K562 (cell line): ENCODE results near the gene GPRIN2. TPM values are rescaled to one million over a fixed set of nuclear protein-coding genes. Genes with fewer than 3 reads are reported as not detected.

Experiments used
- ATAC-seq: fragments of 200-7000 bp; cut with Tn5 transposase; 3 replicates; pipeline ENCODE4 v1.9.1; 2020; ENCODE audit warnings: moderate library complexity
- BruUV-seq: library from RNA; stranded (reverse); fragments of 400-500 nt; replicated peaks from 2 replicates; lab custom pipeline; 2021; lab: Mats Ljungman, UMichigan
- CTCF ChIA-PET: fragments of 300-600 bp; formaldehyde crosslinking; extraction: SDS; loops from one replicate; lab custom pipeline; 2021; ENCODE audit warnings: low intra/inter-chr PET ratio; lab: Yijun Ruan, JAX
- POLR2A ChIA-PET: fragments of 300-600, 350-650 bp; sonication (Branson Sonifier 250); formaldehyde crosslinking; extraction: SDS; loops from one replicate; lab custom pipeline; 2021; ENCODE audit warnings: antibody characterized with exemption, inconsistent platforms; lab: Yijun Ruan, JAX
- DNase-seq, 4 experiments: peaks; one replicate each; pipeline versions ENCODE4 v3.0.0 to v3.0.0-alpha.2; 2011 to 2018; ENCODE audit warnings: low spot score in 3 of 4, mixed read lengths in 3 of 4; ENCODE audit errors: extremely low read depth in 1 of 4
- FAIRE-seq: peaks from 2 replicates; lab custom pipeline; 2011; peaks lifted over from hg19 to GRCh38; lab: Jason Lieb, UNC
- H2AFZ ChIP-seq: 2 replicates; pipeline ENCODE4 v1.6.0; 2011; ENCODE audit warnings: low read depth, low read length, control low read depth, inconsistent platforms
- H3K27ac ChIP-seq: fragments of 200-600 bp; 3 replicates; pipeline ENCODE4 v1.8.0; 2011; ENCODE audit warnings: low read depth, mild to moderate bottlenecking, control low read depth, inconsistent platforms, low read length, moderate library complexity, mixed read lengths; ENCODE audit errors: extremely low read depth
- H3K27me3 ChIP-seq, 2 experiments: fragments of 300-600 bp in 1 of 2; 2 replicates in 1 of 2; 3 replicates in 1 of 2; pipeline versions ENCODE4 v1.6.0 to v1.8.0; 2011; ENCODE audit warnings: inconsistent platforms in 2 of 2, low read length in 2 of 2, mild to moderate bottlenecking in 1 of 2, mixed read lengths in 1 of 2, moderate library complexity in 1 of 2; ENCODE audit not compliant: control insufficient read depth in 2 of 2, insufficient read depth in 2 of 2
- H3K36me3 ChIP-seq: fragments of 300-600 bp; 3 replicates; pipeline ENCODE4 v1.8.0; 2011; ENCODE audit warnings: mild to moderate bottlenecking, low read length, inconsistent platforms; ENCODE audit not compliant: control insufficient read depth, insufficient read depth
- H3K4me1 ChIP-seq, 2 experiments: fragments of 200-600 bp in 1 of 2; replicated peaks in 1 of 2; 2 replicates in 1 of 2; 3 replicates in 1 of 2; pipeline versions ENCODE4 v1.5.1 to v1.8.0; 2011; ENCODE audit warnings: inconsistent platforms in 2 of 2, low read length in 2 of 2, mild to moderate bottlenecking in 1 of 2, mixed read lengths in 1 of 2, moderate library complexity in 1 of 2; ENCODE audit not compliant: control insufficient read depth in 2 of 2, insufficient read depth in 2 of 2
- H3K4me2 ChIP-seq: 2 replicates; pipeline ENCODE4 v1.6.1; 2011; ENCODE audit warnings: low read length, control low read depth, inconsistent platforms, mixed read lengths; ENCODE audit not compliant: insufficient read depth
- H3K4me3 ChIP-seq: fragments of 200-600 bp; sonication (generic), shearing (Covaris generic); 2 replicates; pipeline ENCODE4 v1.5.1; 2016; ENCODE audit warnings: control low read depth, inconsistent platforms
- H3K79me2 ChIP-seq: fragments of 200-600 bp; 3 replicates; pipeline ENCODE4 v1.8.0; 2011; ENCODE audit warnings: low read length, inconsistent platforms; ENCODE audit not compliant: control insufficient read depth, insufficient read depth
- H3K9ac ChIP-seq, 2 experiments: 2 replicates each; pipeline versions ENCODE4 v1.6.0 to v1.6.1; 2011; ENCODE audit warnings: low read depth in 2 of 2, low read length in 2 of 2, control low read depth in 1 of 2, inconsistent platforms in 1 of 2, mild to moderate bottlenecking in 1 of 2, mixed read lengths in 1 of 2; ENCODE audit not compliant: insufficient read depth in 1 of 2
- H3K9me1 ChIP-seq: one replicate; pipeline ENCODE4 v1.6.0; 2011; ENCODE audit warnings: inconsistent platforms, mild to moderate bottlenecking, low read length, moderate library complexity; ENCODE audit not compliant: control insufficient read depth, insufficient read depth
- H3K9me3 ChIP-seq: replicated peaks from 2 replicates; pipeline ENCODE4 v1.5.1; 2011; ENCODE audit warnings: low read depth, low read length, inconsistent platforms; ENCODE audit not compliant: control insufficient read depth, insufficient read depth
- H4K20me1 ChIP-seq: replicated peaks from 2 replicates; pipeline ENCODE4 v1.6.1; 2011; ENCODE audit warnings: low read length, inconsistent platforms, mixed read lengths; ENCODE audit not compliant: control insufficient read depth, insufficient read depth
- BCOR ChIP-seq: fragments of 450-650 bp; IDR thresholded peaks from 2 replicates; pipeline ENCODE4 v1.6.1; 2016
- BMI1 ChIP-seq: fragments of 150-350 bp; IDR thresholded peaks from 2 replicates; pipeline ENCODE4 v1.6.1; 2014; ENCODE audit warnings: low read length
- CREB1 ChIP-seq, 2 experiments: sonication (generic) in 1 of 2; formaldehyde crosslinking in 1 of 2; IDR thresholded peaks; 2 replicates each; pipeline versions ENCODE4 v1.6.1 to v1.8.0; 2012 to 2022; ENCODE audit warnings: inconsistent platforms in 1 of 2, mild to moderate bottlenecking in 1 of 2, missing genetic modification reagents in 1 of 2, moderate library complexity in 1 of 2
- FOXJ3 ChIP-seq: sonication (generic); formaldehyde crosslinking; IDR thresholded peaks from 2 replicates; pipeline ENCODE4 v1.4.0; 2020; ENCODE audit warnings: mild to moderate bottlenecking, missing genetic modification reagents
- NFIC ChIP-seq: fragments of 450-650 bp; IDR thresholded peaks from 2 replicates; pipeline ENCODE4 v1.6.1; 2017; ENCODE audit warnings: mild to moderate bottlenecking, inconsistent platforms
- RERE ChIP-seq: sonication (generic); formaldehyde crosslinking; IDR thresholded peaks from 2 replicates; pipeline ENCODE4 v1.8.0; 2023; ENCODE audit warnings: missing genetic modification reagents, mild to moderate bottlenecking, borderline replicate concordance
- USF1 ChIP-seq: sonication (generic); formaldehyde crosslinking; IDR thresholded peaks from 2 replicates; pipeline ENCODE4 v1.9.0; 2022; ENCODE audit warnings: mild to moderate bottlenecking, missing genetic modification reagents
- USF2 ChIP-seq: sonication (generic); formaldehyde crosslinking; IDR thresholded peaks from 2 replicates; pipeline ENCODE4 v1.5.0; 2020; ENCODE audit warnings: missing genetic modification reagents
- WGBS: fragments of 100-300 bp; shearing (Covaris generic); methylation state at CpG from one replicate; pipeline ENCODE4 v1.1.6; 2016; ENCODE audit warnings: low coverage, mixed read lengths; ENCODE audit not compliant: insufficient coverage; ENCODE audit errors: missing lambda C conversion rate; 5-methylcytosine and 5-hydroxymethylcytosine counted together
- in situ Hi-C: fragments of 300-500 bp; cut with MboI; formaldehyde crosslinking; loops from 4 replicates; pipeline ENCODE4 v1.15.0; 2018; ENCODE audit warnings: inconsistent platforms, mixed read lengths
- intact Hi-C: fragments of 100-400 bp; cut with micrococcal nuclease; formaldehyde crosslinking; loops from 2 replicates; pipeline ENCODE4 v1.14.2; 2022
- polyA plus RNA-seq, 8 experiments: library from polyadenylated mRNA; depleted of rRNA in 4 of 8; stranded (reverse) in 5 of 8; unstranded in 3 of 8; fragments of >200 nt; fragmentation: Nextera tagmentation in 2 of 8; fragmentation: Illumina TruSeq in 1 of 8; extraction: Ambion mirVana in 2 of 8; extraction: Trizol in 1 of 8; gene quantifications; 2 replicates each; pipeline versions ENCODE4 v1.2.1 to v1.2.3, GENCODE V29; 2011 to 2014; ENCODE audit warnings: inconsistent platforms in 1 of 8, missing spikeins in 1 of 8
- total RNA-seq, 7 experiments: library from RNA; depleted of rRNA in 6 of 7; stranded (reverse); fragments of >200 nt in 6 of 7; fragmentation: Illumina TruSeq in 2 of 7; extraction: Trizol in 2 of 7; gene quantifications; 2 replicates each; pipeline versions ENCODE4 v1.2.1 to v1.2.3, GENCODE V29; 2011 to 2021; ENCODE audit warnings: low replicate concordance in 1 of 7

GPRIN2 gene
- total and polyA plus RNA-seq, 9 of the 15 experiments (the other 6 are each of a cell fraction or from before 2014, with no cell fraction given): not detected

- DNase-seq (no peak), ATAC-seq (no peak), FAIRE-seq (no peak)
- Histone ChIP-seq H3K9me3 (0 out of 2 replicates have a peak, but pooled peaks cover 6% of the 10 kb centered on the region), H3K4me1 (peaks cover 12 to 15% of the 10 kb centered on the region in 2 experiments; a peak in 4 of 5 replicates), H3K79me2 (no peaks in the 10 kb centered on the region), H3K9ac (no peak overlapping the region), H3K9me1 (no peaks in the 10 kb centered on the region), H3K27ac (no peak overlapping the region), H3K27me3 (peaks cover 9 to 40% of the 10 kb centered on the region in 2 experiments; a peak in 4 of 5 replicates), H3K36me3 (no peaks in the 10 kb centered on the region), H3K4me2 (no peak overlapping the region), H2AFZ (peak overlapping the region; percentile 10; the same call in 1 of the 2 replicates), H3K4me3 (no peak overlapping the region), H4K20me1 (no peaks in the 10 kb centered on the region; the same call in none of the 2 replicates)
- intact Hi-C loops (no loop called here), in situ Hi-C loops (loop anchor here (5.0 kb wide), 1 partner anchor 1355 kb away; no protein-coding TSS in a partner anchor)
- CTCF ChIA-PET: no interaction called here
- 13% methylated on average over 10 of the region's 10 CpGs for WGBS
- POLR2A ChIA-PET: no interaction called here
- BruUV-seq: no TSS peak
- TF ChIP-seq BCOR (0 out of 2 replicates have a peak, but pooled peaks have one; percentile 12), USF2 (CRISPR knock-in tag) (no peak), BMI1 (no peak), FOXJ3 (CRISPR knock-in tag) (0 out of 2 replicates have a peak, but pooled peaks have one; percentile 16), USF1 (CRISPR knock-in tag) (peak; percentile 29; the same call in 1 of the 2 replicates), CREB1 (IDR thresholded peaks at IDR 0.05) (no peak), CREB1 (CRISPR knock-in tag; IDR thresholded peaks at IDR 0.05) (no peak), NFIC (peak; percentile 16; the same call in 1 of the 2 replicates), RERE (0 out of 2 replicates have a peak, but pooled peaks have one; percentile 56)
Observed at GRCh38 chr10:46522295-46523118, 34.0 kb downstream of the GPRIN2 start.
